SK-N-SH treated with all-trans-retinoic acid at 6 μM for 48 hours (cell line): ENCODE measurements around the gene A1BG.

Experiments used
- ATAC-seq: fragments of 200-7000 bp; cut with Tn5 transposase; 3 replicates; pipeline ENCODE4 v1.9.1; 2020; ENCODE audit warnings: mild to moderate bottlenecking, moderate library complexity
- ARNTL ChIP-seq: fragments of 450-650 bp; formaldehyde crosslinking; IDR thresholded peaks from 2 replicates; pipeline ENCODE4 v1.5.0; 2020; ENCODE audit warnings: low read depth, mild to moderate bottlenecking, moderate library complexity, borderline replicate concordance
- BACH2 ChIP-seq: fragments of 250-450 bp; sonication (Bioruptor Pico); IDR thresholded peaks from 2 replicates; pipeline ENCODE4 v1.9.0; 2021; ENCODE audit warnings: mild to moderate bottlenecking, borderline replicate concordance
- ESRRG ChIP-seq: fragments of 250-450 bp; sonication (Bioruptor Pico); IDR thresholded peaks from 2 replicates; pipeline ENCODE4 v1.6.1; 2021; ENCODE audit warnings: mild to moderate bottlenecking
- GLIS3 ChIP-seq: fragments of 250-450 bp; sonication (Bioruptor Pico); IDR thresholded peaks from 2 replicates; pipeline ENCODE4 v1.5.0; 2020; ENCODE audit warnings: mild to moderate bottlenecking, moderate library complexity
- ISL1 ChIP-seq: fragments of 250-450 bp; sonication (Bioruptor Pico); IDR thresholded peaks from 2 replicates; pipeline ENCODE4 v2.1.2; 2022; ENCODE audit warnings: mild to moderate bottlenecking, moderate library complexity
- OSR1 ChIP-seq: fragments of 250-450 bp; sonication (Bioruptor Pico); IDR thresholded peaks from 2 replicates; pipeline ENCODE4 v1.8.0; 2022; ENCODE audit warnings: moderate library complexity, mild to moderate bottlenecking, inconsistent platforms
- PPARA ChIP-seq: fragments of 250-450 bp; sonication (Bioruptor Pico); IDR thresholded peaks from 2 replicates; pipeline ENCODE4 v1.5.0; 2020; ENCODE audit warnings: mild to moderate bottlenecking, borderline replicate concordance
- RARB ChIP-seq: fragments of 250-450 bp; sonication (Bioruptor Pico); IDR thresholded peaks from 2 replicates; pipeline ENCODE4 v1.8.0; 2021; ENCODE audit warnings: mild to moderate bottlenecking, moderate library complexity
- SNAI2 ChIP-seq: fragments of 250-450 bp; sonication (Bioruptor Pico); IDR thresholded peaks from 2 replicates; pipeline ENCODE4 v1.5.0; 2020; ENCODE audit warnings: mild to moderate bottlenecking, moderate library complexity
- TCF4 ChIP-seq: fragments of 250-450 bp; sonication (Bioruptor Pico); IDR thresholded peaks from 2 replicates; pipeline ENCODE4 v1.8.0; 2021; ENCODE audit warnings: mild to moderate bottlenecking, moderate library complexity, borderline replicate concordance
- TOX ChIP-seq: fragments of 250-450 bp; sonication (Bioruptor Pico); IDR thresholded peaks from 2 replicates; pipeline ENCODE4 v1.8.0; 2021; ENCODE audit warnings: mild to moderate bottlenecking, moderate library complexity, borderline replicate concordance
- ZC3H10 ChIP-seq: fragments of 250-450 bp; sonication (Bioruptor Pico); IDR thresholded peaks from 2 replicates; pipeline ENCODE4 v1.5.1; 2021; ENCODE audit warnings: mild to moderate bottlenecking, moderate library complexity
- ZFP3 ChIP-seq: fragments of 250-450 bp; sonication (Bioruptor Pico); IDR thresholded peaks from 2 replicates; pipeline ENCODE4 v1.5.0; 2020; ENCODE audit warnings: mild to moderate bottlenecking, moderate library complexity
- ZNF565 ChIP-seq: fragments of 450-650 bp; formaldehyde crosslinking; conservative IDR thresholded peaks from 2 replicates; pipeline ENCODE4 v1.5.0; 2020; ENCODE audit warnings: low read depth, mild to moderate bottlenecking, moderate library complexity
- ZNF70 ChIP-seq: fragments of 450-650 bp; formaldehyde crosslinking; IDR thresholded peaks from 2 replicates; pipeline ENCODE4 v1.5.0; 2020; ENCODE audit warnings: mild to moderate bottlenecking, moderate library complexity
- TF ChIP-seq, protein P1 (sequence below): fragments of 250-450 bp; sonication (Bioruptor Pico); IDR thresholded peaks from 2 replicates; pipeline ENCODE4 v1.5.1; 2020; ENCODE audit warnings: low read depth, mild to moderate bottlenecking, moderate library complexity
- TF ChIP-seq, protein P2 (sequence below): fragments of 250-450 bp; sonication (Bioruptor Pico); IDR thresholded peaks from 2 replicates; pipeline ENCODE4 v1.8.0; 2021; ENCODE audit warnings: low read depth, mild to moderate bottlenecking, moderate library complexity, borderline replicate concordance
- TF ChIP-seq, protein P3 (sequence below): fragments of 250-450 bp; sonication (Bioruptor Pico); IDR thresholded peaks from 2 replicates; pipeline ENCODE4 v1.5.0; 2020; ENCODE audit warnings: mild to moderate bottlenecking, moderate library complexity
- TF ChIP-seq, protein P4 (sequence below): fragments of 250-450 bp; sonication (Bioruptor Pico); IDR thresholded peaks from 2 replicates; pipeline ENCODE4 v1.8.0; 2020; ENCODE audit warnings: mild to moderate bottlenecking, moderate library complexity, borderline replicate concordance

The A1BG gene

DNA sequence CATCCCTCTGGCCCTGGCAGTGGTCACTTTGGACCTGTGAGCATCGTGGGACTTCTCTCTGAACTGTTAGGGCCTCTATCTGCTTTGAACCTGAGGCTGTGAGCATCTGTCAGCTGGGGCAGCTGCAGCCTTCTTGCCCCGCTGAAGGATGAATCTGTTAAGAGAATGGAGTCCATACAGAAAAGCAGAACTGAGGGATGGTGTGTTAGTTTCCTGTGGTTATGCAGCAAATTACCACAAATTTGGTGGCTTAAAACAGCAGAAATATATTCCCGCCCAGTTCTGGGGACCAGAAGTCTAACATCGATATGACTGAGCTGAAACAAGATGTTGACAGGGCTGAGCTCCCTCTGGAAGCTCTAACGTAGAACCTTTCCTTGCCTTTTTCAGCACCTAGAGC, 10.9 kb upstream of the A1BG start:
- ATAC-seq = no peak
- TF ChIP-seq TOX (CRISPR knock-in tag) (no peak), RARB (CRISPR knock-in tag) (no peak), SNAI2 (CRISPR knock-in tag) (no peak), PPARA (CRISPR knock-in tag) (no peak), ZC3H10 (CRISPR knock-in tag) (no peak), ESRRG (CRISPR knock-in tag) (no peak)
- TF ChIP-seq, protein P1, sequence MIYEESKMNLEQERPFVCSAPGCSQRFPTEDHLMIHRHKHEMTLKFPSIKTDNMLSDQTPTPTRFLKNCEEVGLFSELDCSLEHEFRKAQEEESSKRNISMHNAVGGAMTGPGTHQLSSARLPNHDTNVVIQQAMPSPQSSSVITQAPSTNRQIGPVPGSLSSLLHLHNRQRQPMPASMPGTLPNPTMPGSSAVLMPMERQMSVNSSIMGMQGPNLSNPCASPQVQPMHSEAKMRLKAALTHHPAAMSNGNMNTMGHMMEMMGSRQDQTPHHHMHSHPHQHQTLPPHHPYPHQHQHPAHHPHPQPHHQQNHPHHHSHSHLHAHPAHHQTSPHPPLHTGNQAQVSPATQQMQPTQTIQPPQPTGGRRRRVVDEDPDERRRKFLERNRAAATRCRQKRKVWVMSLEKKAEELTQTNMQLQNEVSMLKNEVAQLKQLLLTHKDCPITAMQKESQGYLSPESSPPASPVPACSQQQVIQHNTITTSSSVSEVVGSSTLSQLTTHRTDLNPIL (CRISPR knock-in tag) = no peak

DNA sequence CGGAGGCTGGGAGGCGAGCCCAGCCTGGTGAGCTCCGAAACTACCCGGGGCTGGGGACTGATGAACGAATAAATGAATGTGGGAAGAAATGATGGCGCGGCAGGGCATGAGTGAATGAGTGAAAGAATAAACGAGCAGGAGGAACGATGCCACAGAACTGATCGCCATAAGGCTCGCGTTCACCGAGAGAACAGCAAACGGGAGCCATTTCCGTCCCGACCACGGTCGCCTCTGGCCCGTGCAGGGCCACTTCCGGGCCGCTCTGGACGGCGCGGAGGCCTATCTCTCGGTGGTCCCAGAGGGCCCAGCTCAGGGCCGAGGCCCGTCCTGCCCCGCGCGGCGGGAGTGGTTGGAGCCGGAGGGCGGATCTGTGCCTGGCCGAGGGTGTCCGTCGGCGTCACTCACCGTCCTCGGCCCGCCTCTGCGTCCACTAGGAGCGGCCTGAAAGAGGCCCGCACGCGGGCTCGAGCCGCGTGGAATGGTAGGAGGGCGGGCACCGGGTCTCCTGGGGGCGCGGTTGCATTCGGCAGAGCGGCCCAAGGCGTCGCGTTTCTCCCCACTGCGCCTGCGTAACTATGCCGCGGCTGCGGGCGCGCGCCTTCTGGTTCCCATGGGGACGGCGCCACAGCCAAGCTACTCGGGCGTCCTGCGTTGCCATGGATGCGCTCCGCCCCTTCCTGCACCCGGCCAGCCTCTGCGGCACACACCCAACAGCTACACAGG, 9.1 kb upstream of the A1BG start, which contains the start of gene ZNF497:
ZNF497 (minus strand) TSS at position 480 of the 723 bp plus-strand sequence. CDS start 5,116 bp downstream, outside the sequence.
- no peak for TF ChIP-seq TCF4
- TF ChIP-seq, protein P2, sequence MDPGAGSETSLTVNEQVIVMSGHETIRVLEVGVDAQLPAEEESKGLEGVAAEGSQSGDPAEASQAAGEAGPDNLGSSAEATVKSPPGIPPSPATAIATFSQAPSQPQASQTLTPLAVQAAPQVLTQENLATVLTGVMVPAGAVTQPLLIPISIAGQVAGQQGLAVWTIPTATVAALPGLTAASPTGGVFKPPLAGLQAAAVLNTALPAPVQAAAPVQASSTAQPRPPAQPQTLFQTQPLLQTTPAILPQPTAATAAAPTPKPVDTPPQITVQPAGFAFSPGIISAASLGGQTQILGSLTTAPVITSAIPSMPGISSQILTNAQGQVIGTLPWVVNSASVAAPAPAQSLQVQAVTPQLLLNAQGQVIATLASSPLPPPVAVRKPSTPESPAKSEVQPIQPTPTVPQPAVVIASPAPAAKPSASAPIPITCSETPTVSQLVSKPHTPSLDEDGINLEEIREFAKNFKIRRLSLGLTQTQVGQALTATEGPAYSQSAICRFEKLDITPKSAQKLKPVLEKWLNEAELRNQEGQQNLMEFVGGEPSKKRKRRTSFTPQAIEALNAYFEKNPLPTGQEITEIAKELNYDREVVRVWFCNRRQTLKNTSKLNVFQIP (CRISPR knock-in tag) = 0 out of 2 replicates have a peak, but pooled peaks have one; percentile 29
- ATAC-seq = peak; percentile 94

DNA sequence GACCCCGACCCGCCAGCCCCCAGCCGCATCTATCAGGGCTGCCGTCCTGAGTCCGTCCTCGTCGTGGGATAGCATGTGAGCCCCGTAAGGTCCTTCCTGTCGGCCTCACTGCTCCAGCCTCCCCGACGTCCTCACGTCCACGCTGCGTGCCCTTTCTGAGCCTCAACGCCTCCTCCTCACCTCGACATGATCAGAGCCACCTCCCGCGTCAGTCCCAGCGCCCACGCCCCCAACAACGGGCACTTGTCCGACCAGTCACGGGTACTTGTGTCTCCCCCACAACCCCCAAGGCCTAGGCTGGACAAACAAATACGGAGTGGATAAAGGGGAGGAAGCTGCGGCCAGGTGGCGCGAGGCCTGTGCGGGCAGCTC, 8.6 kb upstream of the A1BG start:
- no peak for TF ChIP-seq ZC3H10 (CRISPR knock-in tag)
- TF ChIP-seq, protein P2 (CRISPR knock-in tag) = no peak
- TF ChIP-seq, protein P1 (CRISPR knock-in tag) = 0 out of 2 replicates have a peak, but pooled peaks have one; percentile 47
- no peak for TF ChIP-seq ARNTL
- ATAC-seq = peak; percentile 45

DNA sequence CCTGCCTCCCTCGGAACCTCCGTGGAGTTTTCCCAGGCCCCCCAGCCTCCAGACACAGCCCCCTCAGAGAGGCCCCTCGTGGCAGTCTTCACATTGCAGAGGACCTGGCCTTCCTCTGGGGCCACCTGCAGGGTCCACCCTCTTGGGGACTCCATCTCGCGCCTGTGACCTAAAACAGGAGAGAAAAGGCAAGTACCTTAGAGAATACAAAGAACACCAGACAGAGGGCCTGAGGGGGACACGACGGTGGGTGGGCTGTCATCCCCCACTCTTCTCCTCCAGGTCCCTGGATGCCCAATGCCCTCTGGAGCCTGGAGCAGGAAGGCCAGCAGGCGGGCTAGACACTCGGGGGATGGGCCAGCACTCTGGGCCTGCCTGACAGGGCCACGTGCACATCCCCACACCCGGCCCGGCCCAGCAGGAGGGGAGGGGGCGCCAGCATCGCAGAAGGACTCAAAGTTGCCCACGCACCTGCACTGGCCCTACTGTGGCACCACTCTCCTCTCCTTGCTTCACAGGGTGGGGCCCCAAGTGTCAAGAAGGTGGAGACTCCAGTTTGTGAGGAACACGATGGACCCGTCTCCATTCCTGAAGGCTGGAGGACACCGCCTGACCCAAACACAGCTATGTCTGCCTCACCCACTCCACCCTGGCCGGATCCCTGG, 4.3 kb upstream of the A1BG start:
- no peak for ATAC-seq
- TF ChIP-seq GLIS3 = no peak
- TF ChIP-seq OSR1 (CRISPR knock-in tag) = no peak
- no peak for TF ChIP-seq ESRRG (CRISPR knock-in tag)
- TF ChIP-seq ISL1 (CRISPR knock-in tag) = no peak
- no peak for TF ChIP-seq ZFP3
- TF ChIP-seq BACH2 = no peak
- TF ChIP-seq ZNF70 (CRISPR knock-in tag) = no peak
- TF ChIP-seq, protein P3, sequence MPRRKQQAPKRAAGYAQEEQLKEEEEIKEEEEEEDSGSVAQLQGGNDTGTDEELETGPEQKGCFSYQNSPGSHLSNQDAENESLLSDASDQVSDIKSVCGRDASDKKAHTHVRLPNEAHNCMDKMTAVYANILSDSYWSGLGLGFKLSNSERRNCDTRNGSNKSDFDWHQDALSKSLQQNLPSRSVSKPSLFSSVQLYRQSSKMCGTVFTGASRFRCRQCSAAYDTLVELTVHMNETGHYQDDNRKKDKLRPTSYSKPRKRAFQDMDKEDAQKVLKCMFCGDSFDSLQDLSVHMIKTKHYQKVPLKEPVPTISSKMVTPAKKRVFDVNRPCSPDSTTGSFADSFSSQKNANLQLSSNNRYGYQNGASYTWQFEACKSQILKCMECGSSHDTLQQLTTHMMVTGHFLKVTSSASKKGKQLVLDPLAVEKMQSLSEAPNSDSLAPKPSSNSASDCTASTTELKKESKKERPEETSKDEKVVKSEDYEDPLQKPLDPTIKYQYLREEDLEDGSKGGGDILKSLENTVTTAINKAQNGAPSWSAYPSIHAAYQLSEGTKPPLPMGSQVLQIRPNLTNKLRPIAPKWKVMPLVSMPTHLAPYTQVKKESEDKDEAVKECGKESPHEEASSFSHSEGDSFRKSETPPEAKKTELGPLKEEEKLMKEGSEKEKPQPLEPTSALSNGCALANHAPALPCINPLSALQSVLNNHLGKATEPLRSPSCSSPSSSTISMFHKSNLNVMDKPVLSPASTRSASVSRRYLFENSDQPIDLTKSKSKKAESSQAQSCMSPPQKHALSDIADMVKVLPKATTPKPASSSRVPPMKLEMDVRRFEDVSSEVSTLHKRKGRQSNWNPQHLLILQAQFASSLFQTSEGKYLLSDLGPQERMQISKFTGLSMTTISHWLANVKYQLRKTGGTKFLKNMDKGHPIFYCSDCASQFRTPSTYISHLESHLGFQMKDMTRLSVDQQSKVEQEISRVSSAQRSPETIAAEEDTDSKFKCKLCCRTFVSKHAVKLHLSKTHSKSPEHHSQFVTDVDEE (CRISPR knock-in tag) = no peak
- TF ChIP-seq, protein P4, sequence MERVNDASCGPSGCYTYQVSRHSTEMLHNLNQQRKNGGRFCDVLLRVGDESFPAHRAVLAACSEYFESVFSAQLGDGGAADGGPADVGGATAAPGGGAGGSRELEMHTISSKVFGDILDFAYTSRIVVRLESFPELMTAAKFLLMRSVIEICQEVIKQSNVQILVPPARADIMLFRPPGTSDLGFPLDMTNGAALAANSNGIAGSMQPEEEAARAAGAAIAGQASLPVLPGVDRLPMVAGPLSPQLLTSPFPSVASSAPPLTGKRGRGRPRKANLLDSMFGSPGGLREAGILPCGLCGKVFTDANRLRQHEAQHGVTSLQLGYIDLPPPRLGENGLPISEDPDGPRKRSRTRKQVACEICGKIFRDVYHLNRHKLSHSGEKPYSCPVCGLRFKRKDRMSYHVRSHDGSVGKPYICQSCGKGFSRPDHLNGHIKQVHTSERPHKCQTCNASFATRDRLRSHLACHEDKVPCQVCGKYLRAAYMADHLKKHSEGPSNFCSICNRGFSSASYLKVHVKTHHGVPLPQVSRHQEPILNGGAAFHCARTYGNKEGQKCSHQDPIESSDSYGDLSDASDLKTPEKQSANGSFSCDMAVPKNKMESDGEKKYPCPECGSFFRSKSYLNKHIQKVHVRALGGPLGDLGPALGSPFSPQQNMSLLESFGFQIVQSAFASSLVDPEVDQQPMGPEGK (CRISPR knock-in tag) = no peak
- TF ChIP-seq, protein P2 (CRISPR knock-in tag) = no peak
- TF ChIP-seq ARNTL = no peak
- TF ChIP-seq ZC3H10 (CRISPR knock-in tag) = no peak
- TF ChIP-seq PPARA (CRISPR knock-in tag) = no peak
- no peak for TF ChIP-seq SNAI2 (CRISPR knock-in tag)
- no peak for TF ChIP-seq ZNF565 (CRISPR knock-in tag)
